Liver (tissue), 9 donors: ENCODE data around the gene GPHA2. TPM values are rescaled to one million over a fixed set of nuclear protein-coding genes. Genes with fewer than 3 reads are reported as not detected.

Experiments
- DNase-seq: peaks from one replicate; pipeline ENCODE4 v3.0.0-alpha.2; 2017; ENCODE audit warnings: low spot score
- H3K27ac ChIP-seq, 2 donors: one replicate each; pipeline ENCODE4 v1.7.0; 2013; ENCODE audit warnings: inconsistent platforms in 2 of 2, low read length in 2 of 2, control low read depth in 1 of 2, low read depth in 1 of 2, mild to moderate bottlenecking in 1 of 2
- H3K27me3 ChIP-seq, 4 donors: one replicate each; pipeline versions ENCODE4 v1.6.1 to v1.7.0; 2013; ENCODE audit warnings: low read length in 3 of 4, inconsistent platforms in 1 of 4, mild to moderate bottlenecking in 1 of 4, moderate library complexity in 1 of 4; ENCODE audit not compliant: control insufficient read depth in 4 of 4, insufficient read depth in 4 of 4
- H3K36me3 ChIP-seq, 4 donors: one replicate each; pipeline versions ENCODE4 v1.6.1 to v1.7.0; 2013; ENCODE audit warnings: low read length in 3 of 4, mild to moderate bottlenecking in 3 of 4, low read depth in 1 of 4, moderate library complexity in 1 of 4; ENCODE audit not compliant: control insufficient read depth in 4 of 4, insufficient read depth in 3 of 4
- H3K4me1 ChIP-seq, 4 donors: one replicate each; pipeline versions ENCODE4 v1.6.1 to v1.7.0; 2013; ENCODE audit warnings: low read length in 3 of 4, mild to moderate bottlenecking in 3 of 4, moderate library complexity in 1 of 4; ENCODE audit not compliant: control insufficient read depth in 4 of 4, insufficient read depth in 4 of 4
- H3K4me3 ChIP-seq, 3 donors: one replicate each; pipeline versions ENCODE4 v1.6.1 to v1.7.0; 2013; ENCODE audit warnings: low read length in 3 of 3, control low read depth in 1 of 3, low read depth in 1 of 3, mild to moderate bottlenecking in 1 of 3
- H3K9ac ChIP-seq, 2 donors: one replicate each; pipeline ENCODE4 v1.7.0; 2013; ENCODE audit warnings: low read length in 2 of 2, mild to moderate bottlenecking in 2 of 2, moderate library complexity in 2 of 2, control low read depth in 1 of 2, low read depth in 1 of 2
- H3K9me3 ChIP-seq, 4 donors: one replicate each; pipeline versions ENCODE4 v1.6.1 to v1.7.0; 2013; ENCODE audit warnings: low read length in 3 of 4; ENCODE audit not compliant: control insufficient read depth in 4 of 4
- CTCF ChIP-seq: fragments of 150-350 bp; IDR thresholded peaks from 2 replicates; pipeline ENCODE4 v1.5.1; 2017; ENCODE audit warnings: improper control_type of control experiment, low read depth, low read length; ENCODE audit not compliant: missing input control
- FOXA1 ChIP-seq: IDR thresholded peaks from 2 replicates; pipeline ENCODE4 v1.6.1; 2016; ENCODE audit warnings: antibody characterized with exemption
- FOXA2 ChIP-seq: IDR thresholded peaks from 2 replicates; pipeline ENCODE4 v1.6.1; 2016; ENCODE audit warnings: antibody characterized with exemption
- HNF4G ChIP-seq: IDR thresholded peaks from 2 replicates; pipeline ENCODE4 v1.6.1; 2016; ENCODE audit warnings: antibody characterized with exemption
- JUND ChIP-seq, 2 donors: IDR thresholded peaks; 2 replicates each; pipeline ENCODE4 v1.6.1; 2016; ENCODE audit warnings: antibody characterized with exemption in 2 of 2
- MAX ChIP-seq: IDR thresholded peaks from 2 replicates; pipeline ENCODE4 v1.6.1; 2016; ENCODE audit warnings: antibody characterized with exemption
- NR2F2 ChIP-seq: IDR thresholded peaks from 2 replicates; pipeline ENCODE4 v1.6.1; 2016; ENCODE audit warnings: antibody characterized with exemption
- RAD21 ChIP-seq, 2 donors: IDR thresholded peaks; 2 replicates each; pipeline ENCODE4 v1.6.1; 2016; ENCODE audit warnings: antibody characterized with exemption in 2 of 2, mild to moderate bottlenecking in 2 of 2
- RXRA ChIP-seq, 2 donors: IDR thresholded peaks; 2 replicates each; pipeline ENCODE4 v1.6.1; 2017 to 2018; ENCODE audit warnings: antibody characterized with exemption in 2 of 2, mild to moderate bottlenecking in 1 of 2
- SP1 ChIP-seq: IDR thresholded peaks from 2 replicates; pipeline ENCODE4 v1.6.1; 2018; ENCODE audit warnings: antibody characterized with exemption, mild to moderate bottlenecking
- TAF1 ChIP-seq: conservative IDR thresholded peaks from 2 replicates; pipeline ENCODE4 v1.6.1; 2016; ENCODE audit warnings: antibody characterized with exemption, mild to moderate bottlenecking
- YY1 ChIP-seq: IDR thresholded peaks from 2 replicates; pipeline ENCODE4 v1.6.1; 2016; ENCODE audit warnings: antibody characterized with exemption, mild to moderate bottlenecking
- ZBTB33 ChIP-seq: IDR thresholded peaks from 2 replicates; pipeline ENCODE4 v1.6.1; 2016; ENCODE audit warnings: antibody characterized with exemption
- WGBS: extraction: QIAGEN DNeasy Blood & Tissue Kit; methylation state at CpG from one replicate; pipeline ENCODE4 v1.1.7; 2013; 5-methylcytosine and 5-hydroxymethylcytosine counted together
- polyA plus RNA-seq, 2 donors: library from polyadenylated mRNA; stranded (reverse) in 1 of 2; unstranded in 1 of 2; fragments of 200-250 nt in 1 of 2; fragments of >200 nt in 1 of 2; fragmentation: Nextera tagmentation in 1 of 2; extraction: Ambion mirVana in 1 of 2; gene quantifications; one replicate each; pipeline versions ENCODE4 v1.2.1 to v1.2.3, GENCODE V29; 2013 to 2015
- total RNA-seq, 2 donors: library from RNA; depleted of rRNA; stranded (reverse); fragments of >200 nt; gene quantifications; one replicate each; pipeline ENCODE4 v1.2.3, GENCODE V29; 2014
- TF ChIP-seq, protein P1 (sequence below): IDR thresholded peaks from 2 replicates; pipeline ENCODE4 v1.6.1; 2016; ENCODE audit warnings: antibody characterized with exemption
- TF ChIP-seq, protein P2 (sequence below): IDR thresholded peaks from 2 replicates; pipeline ENCODE4 v1.6.1; 2016; ENCODE audit warnings: antibody characterized with exemption, mild to moderate bottlenecking
- donor health status: healthy.
- donor health status: healthy.
- donor health status: healthy.
- donor health status: healthy.
- donor health status: healthy.

GPHA2 gene
- total and polyA plus RNA-seq, 4 donors = not detected

DNA sequence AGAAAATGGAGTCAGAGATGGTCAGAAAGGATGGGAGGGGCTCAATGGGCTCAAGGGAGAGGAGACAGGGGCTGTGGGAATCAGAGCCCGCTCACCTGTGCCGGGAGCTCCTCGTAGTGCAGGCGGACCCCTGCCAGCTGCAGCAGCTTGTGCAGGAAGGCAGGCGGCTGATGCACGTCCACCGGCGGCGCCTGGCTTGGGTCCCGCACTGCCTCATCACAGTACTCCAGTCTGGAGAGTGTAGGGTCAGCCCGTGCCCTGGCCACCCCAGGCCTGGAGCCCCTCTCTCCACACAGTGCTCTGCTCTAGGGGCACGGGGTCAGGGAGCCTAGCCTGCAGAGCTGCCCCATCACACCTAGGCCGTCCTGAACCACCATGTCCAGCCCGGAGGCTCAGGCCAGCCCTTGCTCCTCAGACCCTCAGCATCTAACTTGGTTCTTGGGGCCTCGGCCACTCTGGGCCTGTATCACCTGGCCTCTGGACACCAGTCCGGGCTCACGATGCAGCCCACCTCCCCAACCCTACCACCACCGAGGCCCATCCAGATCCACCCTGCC, 22.4 kb downstream of the GPHA2 start:
- no peak overlapping the region for H3K9ac ChIP-seq
- TF ChIP-seq NR2F2 = no peak
- no peak for TF ChIP-seq RXRA (IDR thresholded peaks at IDR 0.05)
- no peaks in the 10 kb centered on the region for H3K9me3 ChIP-seq
- no peaks in the 10 kb centered on the region for H3K27me3 ChIP-seq
- H3K4me3 ChIP-seq = no peak overlapping the region
- H3K4me1 ChIP-seq = peaks cover 11 to 21% (median 15%) of the 10 kb centered on the region in 4 donors
- WGBS = 93% methylated on average over 18 of the region's 18 CpGs
- DNase-seq = no peak
- H3K36me3 ChIP-seq = peaks cover 28 to 57% (median 43%) of the 10 kb centered on the region in 4 donors
- H3K27ac ChIP-seq = no peak overlapping the region

GRCh38 chr11:64911689-64912088, 24.0 kb downstream of the GPHA2 start:
- no peak overlapping the region for H3K27ac ChIP-seq
- no peaks in the 10 kb centered on the region for H3K27me3 ChIP-seq
- H3K36me3 ChIP-seq = peaks cover 35 to 70% (median 54%) of the 10 kb centered on the region in 4 donors
- no peak for DNase-seq
- 94% methylated on average over 9 of the region's 9 CpGs for WGBS
- H3K4me1 ChIP-seq = peaks cover 9 to 14% (median 11%) of the 10 kb centered on the region in 4 donors
- no peak overlapping the region for H3K4me3 ChIP-seq
- no peaks in the 10 kb centered on the region for H3K9me3 ChIP-seq
- no peak overlapping the region for H3K9ac ChIP-seq
- TF ChIP-seq FOXA2 (no peak), HNF4G (no peak), JUND (IDR thresholded peaks at IDR 0.05) (no peak), RAD21 (IDR thresholded peaks at IDR 0.05) (no peak), YY1 (no peak), CTCF (no peak), TAF1 (no peak), SP1 (no peak)
- TF ChIP-seq, protein P1, sequence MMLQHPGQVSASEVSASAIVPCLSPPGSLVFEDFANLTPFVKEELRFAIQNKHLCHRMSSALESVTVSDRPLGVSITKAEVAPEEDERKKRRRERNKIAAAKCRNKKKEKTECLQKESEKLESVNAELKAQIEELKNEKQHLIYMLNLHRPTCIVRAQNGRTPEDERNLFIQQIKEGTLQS = no peak

GRCh38 chr11:64911142-64911541, 24.6 kb downstream of the GPHA2 start:
- WGBS = 89% methylated on average over 7 of the region's 7 CpGs
- Histone ChIP-seq H3K9me3 (no peaks in the 10 kb centered on the region), H3K4me3 (no peak overlapping the region), H3K36me3 (peaks cover 38 to 76% (median 58%) of the 10 kb centered on the region in 4 donors), H3K27me3 (no peaks in the 10 kb centered on the region), H3K27ac (no peak overlapping the region), H3K9ac (no peak overlapping the region), H3K4me1 (peaks cover 8 to 13% (median 10%) of the 10 kb centered on the region in 4 donors)
- no peak for DNase-seq
- no peak for TF ChIP-seq HNF4G
- TF ChIP-seq FOXA2 = no peak
- no peak for TF ChIP-seq TAF1
- TF ChIP-seq MAX = no peak
- TF ChIP-seq JUND (IDR thresholded peaks at IDR 0.05) = no peak
- TF ChIP-seq, protein P1 = no peak
- TF ChIP-seq YY1 = no peak
- no peak for TF ChIP-seq FOXA1
- no peak for TF ChIP-seq NR2F2
- TF ChIP-seq ZBTB33 = no peak
- TF ChIP-seq, protein P2, sequence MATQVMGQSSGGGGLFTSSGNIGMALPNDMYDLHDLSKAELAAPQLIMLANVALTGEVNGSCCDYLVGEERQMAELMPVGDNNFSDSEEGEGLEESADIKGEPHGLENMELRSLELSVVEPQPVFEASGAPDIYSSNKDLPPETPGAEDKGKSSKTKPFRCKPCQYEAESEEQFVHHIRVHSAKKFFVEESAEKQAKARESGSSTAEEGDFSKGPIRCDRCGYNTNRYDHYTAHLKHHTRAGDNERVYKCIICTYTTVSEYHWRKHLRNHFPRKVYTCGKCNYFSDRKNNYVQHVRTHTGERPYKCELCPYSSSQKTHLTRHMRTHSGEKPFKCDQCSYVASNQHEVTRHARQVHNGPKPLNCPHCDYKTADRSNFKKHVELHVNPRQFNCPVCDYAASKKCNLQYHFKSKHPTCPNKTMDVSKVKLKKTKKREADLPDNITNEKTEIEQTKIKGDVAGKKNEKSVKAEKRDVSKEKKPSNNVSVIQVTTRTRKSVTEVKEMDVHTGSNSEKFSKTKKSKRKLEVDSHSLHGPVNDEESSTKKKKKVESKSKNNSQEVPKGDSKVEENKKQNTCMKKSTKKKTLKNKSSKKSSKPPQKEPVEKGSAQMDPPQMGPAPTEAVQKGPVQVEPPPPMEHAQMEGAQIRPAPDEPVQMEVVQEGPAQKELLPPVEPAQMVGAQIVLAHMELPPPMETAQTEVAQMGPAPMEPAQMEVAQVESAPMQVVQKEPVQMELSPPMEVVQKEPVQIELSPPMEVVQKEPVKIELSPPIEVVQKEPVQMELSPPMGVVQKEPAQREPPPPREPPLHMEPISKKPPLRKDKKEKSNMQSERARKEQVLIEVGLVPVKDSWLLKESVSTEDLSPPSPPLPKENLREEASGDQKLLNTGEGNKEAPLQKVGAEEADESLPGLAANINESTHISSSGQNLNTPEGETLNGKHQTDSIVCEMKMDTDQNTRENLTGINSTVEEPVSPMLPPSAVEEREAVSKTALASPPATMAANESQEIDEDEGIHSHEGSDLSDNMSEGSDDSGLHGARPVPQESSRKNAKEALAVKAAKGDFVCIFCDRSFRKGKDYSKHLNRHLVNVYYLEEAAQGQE = no peak
- TF ChIP-seq CTCF = no peak
